Motor neuron (in vitro differentiated cells): Measurements from ENCODE around the gene TMOD3. TPM values are rescaled to one million over a fixed set of nuclear protein-coding genes. Genes with fewer than 3 reads are reported as not detected.

ENCODE experiments used
- ATAC-seq, 8 experiments: fragments of 200-7000 bp; cut with Tn5 transposase; replicated peaks in 6 of 8; 2 replicates each; pipeline ENCODE4 v1.8.0; 2021; ENCODE audit warnings: mild to moderate bottlenecking in 8 of 8, moderate library complexity in 8 of 8
- H3K27ac ChIP-seq, 2 donors: fragments of 250-450 bp; sonication (Bioruptor Pico); 2 replicates each; pipeline ENCODE4 v1.9.0; 2021; ENCODE audit warnings: antibody characterized with exemption in 2 of 2, mild to moderate bottlenecking in 2 of 2, moderate library complexity in 1 of 2
- H3K4me1 ChIP-seq, 2 donors: fragments of 250-450 bp; sonication (Bioruptor Pico); replicated peaks in 1 of 2; 2 replicates each; pipeline ENCODE4 v1.6.1; 2021; ENCODE audit warnings: antibody characterized with exemption in 2 of 2, mild to moderate bottlenecking in 2 of 2, moderate library complexity in 1 of 2
- H3K4me3 ChIP-seq, 5 donors: fragments of 250-450 bp; sonication (Bioruptor Pico); 2 replicates each; pipeline ENCODE4 v1.9.0; 2021; ENCODE audit warnings: antibody characterized with exemption in 5 of 5, mild to moderate bottlenecking in 5 of 5, moderate library complexity in 4 of 5
- WGBS, 10 experiments: fragments of 450-650 bp; shearing (Covaris generic); methylation state at CpG; one replicate each; pipeline ENCODE4 v1.0.0; 2022; 5-methylcytosine and 5-hydroxymethylcytosine counted together
- in situ Hi-C, 9 experiments: fragments of 400-800 bp; cut with MboI; loops; one replicate each; pipeline ENCODE4 v1.15.0; 2021; ENCODE audit warnings: low sequenced_read_pairs in 9 of 9, low pct_unique_long_range_greater_than_20kb in 2 of 9; ENCODE audit not compliant: unreplicated experiment in 9 of 9
- total RNA-seq, 8 experiments: library from RNA; unstranded; fragments of 300-600 nt; gene quantifications; 2 replicates each; pipeline versions ENCODE4 v1.2.3 to v1.2.4, GENCODE V29; 2022

The TMOD3 gene
- total RNA-seq, 8 experiments from 2014 or later = 10.2 to 43.6 (median 23.0) TPM

- peak overlapping the region; percentile 17 to 20 for H3K27ac ChIP-seq
- 0 to 80% (median 24%) methylated on average over 1 to 4 of the region's 4 CpGs; no CpG with 5 or more reads in 2 of the 10 experiments for WGBS, 10 experiments
- H3K4me1 ChIP-seq = peaks cover 15 to 16% of the 10 kb centered on the region in 2 donors
- peak; percentile 29 to 93 (median 84) for ATAC-seq
- peak overlapping the region in 3 of 5 donors; percentile 1 to 12 (median 5) for H3K4me3 ChIP-seq
- in situ Hi-C loops = no loop called here
Measured at GRCh38 chr15:51837792-51838251, 8.4 kb downstream of the TMOD3 start.

GRCh38 chr15:51838270-51838669 lies 8.8 kb downstream of the TMOD3 start:
- Histone ChIP-seq H3K4me1 (peaks cover 19 to 20% of the 10 kb centered on the region in 2 donors), H3K4me3 (peak overlapping the region in 2 of 5 donors; percentile 1 to 5), H3K27ac (no peak overlapping the region)
- WGBS, 10 experiments = 10 to 100% (median 80%) methylated on average over 1 to 2 of the region's 2 CpGs; no CpG with 5 or more reads in 3 of the 10 experiments
- in situ Hi-C loops = no loop called here
- ATAC-seq = peak in 6 of 8 experiments; percentile 12 to 65 (median 56)

GRCh38 chr15:51840692-51841091 lies 11.2 kb downstream of the TMOD3 start:
- no peak overlapping the region for H3K27ac ChIP-seq
- in situ Hi-C loops = no loop called here
- ATAC-seq = no peak
- 73 to 94% (median 86%) methylated on average over 2 to 4 of the region's 4 CpGs for WGBS, 10 experiments
- H3K4me3 ChIP-seq = no peak overlapping the region
- H3K4me1 ChIP-seq = peaks cover 20 to 23% of the 10 kb centered on the region in 2 donors

GRCh38 chr15:51841406-51842040 lies 12.1 kb downstream of the TMOD3 start:
- WGBS, 10 experiments = 7 to 100% (median 97%) methylated on average over 1 to 5 of the region's 5 CpGs; no CpG with 5 or more reads in 1 of the 10 experiments
- ATAC-seq = peak in 1 of 8 experiments; percentile 18
- Histone ChIP-seq H3K4me3 (no peak overlapping the region), H3K4me1 (peaks cover 20 to 26% of the 10 kb centered on the region in 2 donors), H3K27ac (no peak overlapping the region)
- in situ Hi-C loops = no loop called here

GRCh38 chr15:51842265-51842664 lies 12.8 kb downstream of the TMOD3 start:
- in situ Hi-C loops = no loop called here
- peaks cover 21 to 24% of the 10 kb centered on the region in 2 donors for H3K4me1 ChIP-seq
- H3K4me3 ChIP-seq = no peak overlapping the region
- 86 to 100% (median 94%) methylated on average over 1 to 3 of the region's 3 CpGs; no CpG with 5 or more reads in 1 of the 10 experiments for WGBS, 10 experiments
- no peak for ATAC-seq
- no peak overlapping the region for H3K27ac ChIP-seq

GRCh38 chr15:51842852-51843737 lies 13.6 kb downstream of the TMOD3 start:
- H3K4me3 ChIP-seq = no peak overlapping the region
- WGBS, 10 experiments = 39 to 83% (median 54%) methylated on average over 1 to 5 of the region's 6 CpGs; no CpG with 5 or more reads in 1 of the 10 experiments
- in situ Hi-C loops = no loop called here
- no peak overlapping the region for H3K27ac ChIP-seq
- ATAC-seq = peak in 4 of 8 experiments; percentile 22 to 39 (median 25)
- peaks cover 15 to 21% of the 10 kb centered on the region in 2 donors for H3K4me1 ChIP-seq

- Histone ChIP-seq H3K4me3 (no peak overlapping the region), H3K4me1 (peaks cover 12 to 17% of the 10 kb centered on the region in 2 donors), H3K27ac (no peak overlapping the region)
- in situ Hi-C loops = no loop called here
- 47 to 100% (median 83%) methylated on average over 1 to 4 of the region's 4 CpGs for WGBS, 10 experiments
- ATAC-seq = peak in 1 of 8 experiments; percentile 21
Measured at GRCh38 chr15:51844747-51845426, 15.4 kb downstream of the TMOD3 start.

- ATAC-seq = peak in 1 of 8 experiments; percentile 6
- Histone ChIP-seq H3K27ac (no peak overlapping the region), H3K4me3 (no peak overlapping the region), H3K4me1 (peaks cover 12 to 17% of the 10 kb centered on the region in 2 donors)
- 77 to 100% (median 100%) methylated on average over 1 to 3 of the region's 3 CpGs; no CpG with 5 or more reads in 1 of the 10 experiments for WGBS, 10 experiments
- in situ Hi-C loops = no loop called here
Measured at GRCh38 chr15:51846066-51846462, 16.6 kb downstream of the TMOD3 start.

- Histone ChIP-seq H3K27ac (no peak overlapping the region), H3K4me1 (peaks cover 12 to 17% of the 10 kb centered on the region in 2 donors), H3K4me3 (no peak overlapping the region)
- in situ Hi-C loops = no loop called here
- ATAC-seq = peak in 2 of 8 experiments; percentile 17 to 34
- 13 to 100% (median 72%) methylated on average over 1 to 3 of the region's 3 CpGs; no CpG with 5 or more reads in 1 of the 10 experiments for WGBS, 10 experiments
Measured at GRCh38 chr15:51846463-51847230, 17.2 kb downstream of the TMOD3 start.

GRCh38 chr15:51848811-51849210 lies 19.4 kb downstream of the TMOD3 start:
- no peak for ATAC-seq
- peaks cover 5 to 11% of the 10 kb centered on the region in 2 donors for H3K4me1 ChIP-seq
- WGBS, 10 experiments = 19 to 100% (median 100%) methylated on average over 1 to 3 of the region's 3 CpGs; no CpG with 5 or more reads in 1 of the 10 experiments
- in situ Hi-C loops = no loop called here
- H3K4me3 ChIP-seq = no peak overlapping the region
- H3K27ac ChIP-seq = no peak overlapping the region

- 18 to 100% (median 91%) methylated on average over 1 to 3 of the region's 3 CpGs; no CpG with 5 or more reads in 1 of the 10 experiments for WGBS, 10 experiments
- in situ Hi-C loops = no loop called here
- ATAC-seq = peak in 3 of 8 experiments; percentile 11 to 70 (median 49)
- H3K27ac ChIP-seq = no peak overlapping the region
- H3K4me1 ChIP-seq = peaks cover 5 to 11% of the 10 kb centered on the region in 2 donors
- no peak overlapping the region for H3K4me3 ChIP-seq
Measured at GRCh38 chr15:51849860-51850259, 20.4 kb downstream of the TMOD3 start.

GRCh38 chr15:51853998-51854397 lies 24.5 kb downstream of the TMOD3 start:
- no peak overlapping the region for H3K4me3 ChIP-seq
- ATAC-seq = peak in 3 of 8 experiments; percentile 35 to 82 (median 38)
- WGBS, 10 experiments = 0 to 85% (median 61%) methylated on average over 1 to 2 of the region's 2 CpGs; no CpG with 5 or more reads in 2 of the 10 experiments
- peaks cover 0 to 3% of the 10 kb centered on the region in 2 donors for H3K4me1 ChIP-seq
- H3K27ac ChIP-seq = no peak overlapping the region
- in situ Hi-C loops = no loop called here
